ENCODE measurements around the gene ECHDC3. TPM values are rescaled to one million over a fixed set of nuclear protein-coding genes. Genes with fewer than 3 reads are reported as not detected.
A peak's percentile ranks its signal among the peaks of the same experiment; 100 is the strongest.

The ECHDC3 gene
- total and polyA plus RNA-seq, 2 of the 13 experiments (the other 11 are each of a cell fraction or from before 2014, with no cell fraction given): not detected

- Histone ChIP-seq H3K79me2 (ENCODE audit: insufficient read depth, low read length) (no peaks in the 10 kb centered on the region), H2AFZ (ENCODE audit: low read length) (no peak overlapping the region), H3K9ac (ENCODE audit: insufficient read depth, low read depth, low read length) (no peak overlapping the region), H3K4me1 (ENCODE audit: insufficient read depth, low read length) (peaks cover 6% of the 10 kb centered on the region; the same call in 1 of the 2 replicates), H3K27me3 (ENCODE audit: control insufficient read depth in 1 of 2, insufficient read depth in 2 of 2, low read length in 2 of 2) (peaks cover 1 to 17% of the 10 kb centered on the region in 2 experiments; a peak in 3 of 5 replicates), H3K4me3 (replicated peaks in 1 of 3; ENCODE audit: insufficient read depth in 1 of 3, low read depth in 2 of 3, low read length in 3 of 3) (no peak overlapping the region), H3K27ac (ENCODE audit: extremely low read length, insufficient read depth, low read length) (no peak overlapping the region), H4K20me1 (ENCODE audit: insufficient read depth, low read length) (no peaks in the 10 kb centered on the region), H3K36me3 (replicated peaks in 1 of 2; ENCODE audit: control insufficient read depth in 1 of 2, insufficient read depth in 2 of 2, low read length in 2 of 2) (no peaks in the 10 kb centered on the region), H3K9me3 (ENCODE audit: low read length) (no peaks in the 10 kb centered on the region), H3K4me2 (ENCODE audit: low read depth, low read length) (no peak overlapping the region)
- TF ChIP-seq HNRNPK (IDR thresholded peaks at IDR 0.05; ENCODE audit: low read depth, low read length, poor library complexity, severe bottlenecking) (no peak), ZNF737 (CRISPR knock-in tag; IDR thresholded peaks at IDR 0.05; ENCODE audit: borderline replicate concordance) (no peak)
- CTCF ChIA-PET (ENCODE audit: low intra/inter-chr PET ratio, low total read pairs): no interaction called here
- BruUV-seq (replicated peaks): no TSS peak
- ATAC-seq (no peak), DNase-seq (ENCODE audit: low spot score) (no peak), FAIRE-seq (no peak)
- POLR2A ChIA-PET: no interaction called here
- intact Hi-C loops (cut with micrococcal nuclease; ENCODE audit: unreplicated experiment): no loop called here
- 29% methylated on average over 5 of the region's 5 CpGs for WGBS (ENCODE audit: low lambda C conversion rate)
- in situ Hi-C loops (cut with HindIII; ENCODE audit: extremely low pct_ligation_motif_present, low pct_unique_long_range_greater_than_20kb): no loop called here
These were observed 33.2 kb downstream of the ECHDC3 start for GRCh38 chr10:11775412-11775811.

GRCh38 chr10:11776080-11776479, 33.9 kb downstream of the ECHDC3 start:
- H3K9ac ChIP-seq (ENCODE audit: insufficient read depth, low read depth, low read length): no peak overlapping the region
- POLR2A ChIA-PET: no interaction called here
- FAIRE-seq: no peak
- H3K4me3 ChIP-seq (replicated peaks in 1 of 3; ENCODE audit: insufficient read depth in 1 of 3, low read depth in 2 of 3, low read length in 3 of 3): no peak overlapping the region
- in situ Hi-C loops (cut with HindIII; ENCODE audit: extremely low pct_ligation_motif_present, low pct_unique_long_range_greater_than_20kb): no loop called here
- H3K36me3 ChIP-seq (replicated peaks in 1 of 2; ENCODE audit: control insufficient read depth in 1 of 2, insufficient read depth in 2 of 2, low read length in 2 of 2): no peaks in the 10 kb centered on the region
- no peaks in the 10 kb centered on the region for H4K20me1 ChIP-seq (ENCODE audit: insufficient read depth, low read length)
- H3K4me1 ChIP-seq (ENCODE audit: insufficient read depth, low read length): peaks cover 6% of the 10 kb centered on the region; the same call in 1 of the 2 replicates
- H2AFZ ChIP-seq (ENCODE audit: low read length): no peak overlapping the region
- DNase-seq (ENCODE audit: low spot score): no peak
- WGBS (ENCODE audit: low lambda C conversion rate): 3% methylated on average over 3 of the region's 3 CpGs
- BruUV-seq (replicated peaks): no TSS peak
- no peak overlapping the region for H3K27ac ChIP-seq (ENCODE audit: extremely low read length, insufficient read depth, low read length)
- ATAC-seq: peak; percentile 27; the same call in 1 of the 3 replicates
- no peak overlapping the region for H3K4me2 ChIP-seq (ENCODE audit: low read depth, low read length)
- TF ChIP-seq JUN (CRISPR knock-in tag; IDR thresholded peaks at IDR 0.05) (no peak), ZBTB1 (CRISPR knock-in tag; IDR thresholded peaks at IDR 0.05; ENCODE audit: borderline replicate concordance) (no peak), BCL3 (CRISPR knock-in tag; IDR thresholded peaks at IDR 0.05) (no peak), ZNF879 (CRISPR knock-in tag; IDR thresholded peaks at IDR 0.05) (no peak), MAFF (IDR thresholded peaks at IDR 0.05; ENCODE audit: low read depth, low read length) (no peak), ZSCAN9 (CRISPR knock-in tag; IDR thresholded peaks at IDR 0.05; ENCODE audit: borderline replicate concordance) (no peak), ZNF274 (CRISPR knock-in tag; IDR thresholded peaks at IDR 0.05) (no peak)
- intact Hi-C loops (cut with micrococcal nuclease; ENCODE audit: unreplicated experiment): no loop called here
- CTCF ChIA-PET (ENCODE audit: low intra/inter-chr PET ratio, low total read pairs): no interaction called here
- no peaks in the 10 kb centered on the region for H3K9me3 ChIP-seq (ENCODE audit: low read length)
- peaks cover 0 to 14% of the 10 kb centered on the region in 2 experiments; a peak in 3 of 5 replicates for H3K27me3 ChIP-seq (ENCODE audit: control insufficient read depth in 1 of 2, insufficient read depth in 2 of 2, low read length in 2 of 2)
- no peaks in the 10 kb centered on the region for H3K79me2 ChIP-seq (ENCODE audit: insufficient read depth, low read length)

Measured in HepG2 (cell line).